ENCODE data around the gene FERMT3. TPM values are rescaled to one million over a fixed set of nuclear protein-coding genes. Genes with fewer than 3 reads are reported as not detected.

Gene FERMT3
- total and polyA plus RNA-seq, 2 donors (not counting 3 experiments of a cell fraction or from before 2014, with no cell fraction given): 64.4 to 100 TPM

GRCh38 chr11:64231546-64231945 lies 25.0 kb downstream of the FERMT3 start:
- H2AFZ ChIP-seq (ENCODE audit: low read depth, low read length): no peak overlapping the region
- no peaks in the 10 kb centered on the region for H3K9me1 ChIP-seq (replicated peaks; ENCODE audit: control insufficient read depth, extremely low read depth, insufficient read depth, low read length)
- H3K27ac ChIP-seq (ENCODE audit: insufficient read depth, low read depth, low read length): no peak overlapping the region
- H3K9me3 ChIP-seq (replicated peaks; ENCODE audit: control insufficient read depth, insufficient read depth, low read length): no peaks in the 10 kb centered on the region
- no peak overlapping the region for H3K4me2 ChIP-seq (ENCODE audit: insufficient read depth, low read length)
- ChIA-PET CTCF (interaction anchor here (0.9 to 2.0 kb wide), 3 partner anchors 24 to 73 kb away, joined by 3 to 4 read pairs (median 4); no protein-coding TSS in a partner anchor), POLR2A (interaction anchor here (0.7 kb wide), 1 partner anchor 46 kb away, joined by 3 read pairs; the partner anchor contains the start of gene STIP1)
- DNase-seq (ENCODE audit: low read depth, low spot score) (no peak), FAIRE-seq (no peak)
- TF ChIP-seq CTCF (IDR thresholded peaks at IDR 0.05; ENCODE audit: extremely low read depth in 1 of 2, insufficient read depth in 1 of 2, low read depth in 1 of 2, low read length in 2 of 2): no peak
- no peak for TF ChIP-seq POLR2A (IDR thresholded peaks at IDR 0.05; ENCODE audit: low read depth, low read length)
- no peak for TF ChIP-seq FOS (IDR thresholded peaks at IDR 0.05; ENCODE audit: borderline replicate concordance, insufficient read depth, low read length)
- TF ChIP-seq MAX (IDR thresholded peaks at IDR 0.05; ENCODE audit: insufficient read depth, insufficient read length): no peak
- TF ChIP-seq JUN (IDR thresholded peaks at IDR 0.05; ENCODE audit: borderline replicate concordance, insufficient read depth, insufficient read length, low read depth): no peak
- TF ChIP-seq GATA2 (IDR thresholded peaks at IDR 0.05; ENCODE audit: insufficient read depth, insufficient read length, low read depth, low read length): no peak
- TF ChIP-seq MYC (IDR thresholded peaks at IDR 0.05; ENCODE audit: low read depth, low read length): no peak
- TF ChIP-seq EZH2 (IDR thresholded peaks at IDR 0.05; ENCODE audit: borderline replicate concordance, low read depth, low read length, severe bottlenecking): no peak
- no peak for TF ChIP-seq POLR2AphosphoS5 (IDR thresholded peaks at IDR 0.05; ENCODE audit: insufficient read depth, low read depth, low read length)
- no peak overlapping the region for H3K4me3 ChIP-seq (replicated peaks in 1 of 3; ENCODE audit: insufficient read depth in 1 of 3, low read depth in 1 of 3, low read length in 3 of 3)
- H4K20me1 ChIP-seq (replicated peaks; ENCODE audit: control insufficient read depth, extremely low read depth, insufficient read depth, low read length): no peaks in the 10 kb centered on the region
- H3K36me3 ChIP-seq (ENCODE audit: control insufficient read depth in 2 of 2, extremely low read depth in 1 of 2, insufficient read depth in 2 of 2, low read length in 2 of 2): peaks cover 0 to 2% of the 10 kb centered on the region in 2 experiments
- no TSS peak for BruUV-seq (replicated peaks)
- peaks cover 6% of the 10 kb centered on the region for H3K79me2 ChIP-seq (ENCODE audit: control insufficient read depth, insufficient read depth, low read length)
- intact Hi-C loops (cut with micrococcal nuclease): loop anchor here (5.0 kb wide), 1 partner anchor 44 kb away; the partner anchor contains the start of gene STIP1
- H3K27me3 ChIP-seq (ENCODE audit: control insufficient read depth in 2 of 2, insufficient read depth in 2 of 2, low read length in 2 of 2): no peaks in the 10 kb centered on the region
- H3K4me1 ChIP-seq (ENCODE audit: control insufficient read depth, extremely low read depth, insufficient read depth, low read length): peaks cover 15% of the 10 kb centered on the region
- dilution Hi-C loops (cut with MboI; ENCODE audit: extremely low pct_ligation_motif_present, low sequenced_read_pairs): no loop called here
- H3K9ac ChIP-seq (replicated peaks; ENCODE audit: extremely low read depth, insufficient read depth, low read length): no peak overlapping the region

All from endothelial cell of umbilical vein (primary cell).